AG09309 (cell line): ENCODE measurements around the gene STIP1.

Experiments
- DNase-seq: peaks from one replicate; pipeline ENCODE4 v3.0.0-alpha.2; 2010; ENCODE audit warnings: low read depth
- H3K4me3 ChIP-seq: 2 replicates; pipeline ENCODE4 v1.5.1; 2011; ENCODE audit warnings: mild to moderate bottlenecking, low read depth, low read length, moderate library complexity; ENCODE audit not compliant: control insufficient read depth
- CTCF ChIP-seq: IDR thresholded peaks from 2 replicates; pipeline ENCODE4 v1.5.1; 2011; ENCODE audit warnings: mild to moderate bottlenecking, low read depth, low read length, inconsistent platforms; ENCODE audit not compliant: insufficient read depth, control insufficient read depth; ENCODE audit errors: missing control alignments

STIP1 gene

GRCh38 chr11:64196626-64197025 is 10.7 kb downstream of the STIP1 start:
- H3K4me3 ChIP-seq = no peak overlapping the region
- TF ChIP-seq CTCF = no peak
- DNase-seq = no peak

- H3K4me3 ChIP-seq = no peak overlapping the region
- no peak for DNase-seq
- TF ChIP-seq CTCF = no peak
Observed at GRCh38 chr11:64198511-64198910, 12.5 kb downstream of the STIP1 start.

GRCh38 chr11:64201543-64201942 is 15.6 kb downstream of the STIP1 start:
- no peak for TF ChIP-seq CTCF
- no peak overlapping the region for H3K4me3 ChIP-seq

GRCh38 chr11:64202992-64203391 is 17.0 kb downstream of the STIP1 start:
- H3K4me3 ChIP-seq = no peak overlapping the region
- no peak for TF ChIP-seq CTCF
- no peak for DNase-seq

More at GRCh38 chr11:64201543-64201942, 15.6 kb downstream of the STIP1 start:
- no peak for DNase-seq

- H3K4me3 ChIP-seq = no peak overlapping the region
- TF ChIP-seq CTCF = no peak
- no peak for DNase-seq
Observed at GRCh38 chr11:64203421-64204079, 17.6 kb downstream of the STIP1 start.

- TF ChIP-seq CTCF = no peak
- H3K4me3 ChIP-seq = no peak overlapping the region
- no peak for DNase-seq
Observed at GRCh38 chr11:64204080-64204440, 18.1 kb downstream of the STIP1 start.
